ENCODE data around the gene VAV1. TPM values are rescaled to one million over a fixed set of nuclear protein-coding genes. Genes with fewer than 3 reads are reported as not detected.
A peak's percentile ranks its signal among the peaks of the same experiment; 100 is the strongest.

The VAV1 gene
- total RNA-seq, 1 donor from 2014 or later, result not detected

DNA sequence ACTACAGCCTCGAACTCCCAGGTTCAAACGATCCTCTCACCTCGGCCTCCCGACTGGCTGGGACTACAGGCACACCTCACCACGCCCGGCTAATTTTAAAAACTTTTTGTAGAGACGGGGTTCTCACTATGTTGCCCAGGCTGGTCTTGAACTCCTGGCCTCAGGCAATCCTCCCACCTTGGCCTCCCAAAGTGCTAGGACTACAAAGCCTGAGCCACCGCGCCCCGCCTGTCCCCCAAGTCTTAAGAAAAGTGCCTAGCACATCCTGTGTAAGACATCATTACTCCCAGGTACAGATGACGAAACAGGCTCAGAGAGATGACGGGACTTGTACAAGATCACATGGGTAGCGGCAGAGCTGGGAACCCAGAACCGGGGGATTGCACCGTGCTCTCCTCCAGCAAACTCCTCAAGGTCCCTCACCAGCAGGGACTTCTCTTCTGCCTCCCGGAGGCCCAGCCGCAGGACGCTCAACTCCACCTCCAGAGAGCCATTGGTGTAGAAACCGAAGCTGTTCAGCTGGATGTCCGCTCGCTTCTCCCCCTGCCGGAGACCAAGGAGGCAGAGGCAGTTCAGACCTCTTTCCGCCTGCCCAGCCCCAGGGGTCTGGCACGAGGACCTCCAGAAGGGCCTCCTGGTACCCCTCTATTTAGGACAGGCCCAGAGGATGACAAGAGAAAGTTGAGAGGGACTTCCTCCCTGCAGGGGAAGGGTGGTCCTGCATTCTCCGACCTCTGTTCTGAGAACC, 36.2 kb upstream of the VAV1 start:
- peaks cover 5% of the 10 kb centered on the region for H3K27me3 Mint-ChIP-seq (ENCODE audit: low read depth)
- H3K4me3 Mint-ChIP-seq, result peak overlapping the region; percentile 97
- peaks cover 37% of the 10 kb centered on the region for H3K4me1 Mint-ChIP-seq
- TF ChIP-seq, protein P1, sequence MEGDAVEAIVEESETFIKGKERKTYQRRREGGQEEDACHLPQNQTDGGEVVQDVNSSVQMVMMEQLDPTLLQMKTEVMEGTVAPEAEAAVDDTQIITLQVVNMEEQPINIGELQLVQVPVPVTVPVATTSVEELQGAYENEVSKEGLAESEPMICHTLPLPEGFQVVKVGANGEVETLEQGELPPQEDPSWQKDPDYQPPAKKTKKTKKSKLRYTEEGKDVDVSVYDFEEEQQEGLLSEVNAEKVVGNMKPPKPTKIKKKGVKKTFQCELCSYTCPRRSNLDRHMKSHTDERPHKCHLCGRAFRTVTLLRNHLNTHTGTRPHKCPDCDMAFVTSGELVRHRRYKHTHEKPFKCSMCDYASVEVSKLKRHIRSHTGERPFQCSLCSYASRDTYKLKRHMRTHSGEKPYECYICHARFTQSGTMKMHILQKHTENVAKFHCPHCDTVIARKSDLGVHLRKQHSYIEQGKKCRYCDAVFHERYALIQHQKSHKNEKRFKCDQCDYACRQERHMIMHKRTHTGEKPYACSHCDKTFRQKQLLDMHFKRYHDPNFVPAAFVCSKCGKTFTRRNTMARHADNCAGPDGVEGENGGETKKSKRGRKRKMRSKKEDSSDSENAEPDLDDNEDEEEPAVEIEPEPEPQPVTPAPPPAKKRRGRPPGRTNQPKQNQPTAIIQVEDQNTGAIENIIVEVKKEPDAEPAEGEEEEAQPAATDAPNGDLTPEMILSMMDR (conservative IDR thresholded peaks at IDR 0.05), result peak; percentile 70
- H3K36me3 Mint-ChIP-seq (ENCODE audit: low read depth), result no peaks in the 10 kb centered on the region
- peak; percentile 65 for DNase-seq (ENCODE audit: low read depth, low spot score)
- H3K27ac Mint-ChIP-seq (ENCODE audit: unreplicated experiment), result peak overlapping the region; percentile 97
- no peaks in the 10 kb centered on the region for H3K9me3 Mint-ChIP-seq

DNA sequence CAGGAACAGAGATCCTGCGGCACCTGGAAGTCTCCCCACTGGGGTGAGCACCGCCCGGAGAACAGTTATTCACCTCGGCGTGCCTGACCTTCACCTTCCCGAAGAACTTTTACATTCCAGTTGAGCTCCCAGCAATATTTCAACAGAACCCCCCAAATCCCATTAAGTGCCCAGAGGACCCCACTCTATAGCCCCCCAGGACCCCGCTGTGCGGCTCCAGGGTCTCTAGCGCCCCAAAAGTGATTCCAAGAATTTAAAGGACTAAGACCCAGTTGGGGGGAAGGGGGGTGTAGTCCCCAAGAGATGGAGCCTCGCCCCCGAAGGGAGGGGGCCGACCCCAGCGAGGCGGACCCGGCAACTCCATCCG, 35.6 kb upstream of the VAV1 start:
- peaks cover 39% of the 10 kb centered on the region for H3K4me1 Mint-ChIP-seq
- H3K36me3 Mint-ChIP-seq (ENCODE audit: low read depth), result no peaks in the 10 kb centered on the region
- DNase-seq (ENCODE audit: low read depth, low spot score), result no peak
- TF ChIP-seq, protein P1 (conservative IDR thresholded peaks at IDR 0.05), result no peak
- peak overlapping the region; percentile 97 for H3K27ac Mint-ChIP-seq (ENCODE audit: unreplicated experiment)
- H3K4me3 Mint-ChIP-seq, result peak overlapping the region; percentile 97
- H3K9me3 Mint-ChIP-seq, result no peaks in the 10 kb centered on the region
- H3K27me3 Mint-ChIP-seq (ENCODE audit: low read depth), result peaks cover 5% of the 10 kb centered on the region

DNA sequence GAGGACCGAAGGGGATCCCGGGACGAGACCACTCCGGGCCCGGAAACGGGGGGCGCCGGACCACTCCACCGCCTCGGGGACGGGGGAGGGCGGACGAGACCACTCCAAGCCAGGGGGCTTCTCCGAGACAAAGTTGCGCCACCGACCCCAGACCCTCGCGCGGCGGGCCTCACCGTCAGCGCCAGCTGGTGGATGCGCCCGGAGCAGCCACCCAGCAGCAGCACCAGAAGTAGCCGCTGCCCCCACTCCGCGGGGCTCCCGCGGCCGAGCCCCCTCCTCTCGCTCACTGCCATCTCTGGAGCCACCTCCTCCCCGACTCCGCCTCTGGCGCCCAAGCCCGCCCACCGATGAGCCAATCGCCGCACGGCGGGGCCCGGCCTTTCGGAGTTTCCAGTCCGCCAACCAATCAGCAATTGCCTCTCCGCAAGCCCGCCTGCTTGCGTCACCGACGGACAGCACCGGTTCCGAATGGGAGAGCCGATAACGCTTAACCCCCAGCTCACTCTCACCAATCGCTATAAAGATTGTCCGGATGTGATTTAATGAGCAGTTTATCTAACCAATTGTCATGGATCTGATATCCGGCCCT, 35.1 kb upstream of the VAV1 start, which contains the start of gene GPR108:
Gene GPR108 (minus strand): TSS at position 297 of the 589 bp plus-strand sequence. CDS start 4 bp downstream, at position 293.
- peaks cover 5% of the 10 kb centered on the region for H3K27me3 Mint-ChIP-seq (ENCODE audit: low read depth)
- H3K36me3 Mint-ChIP-seq (ENCODE audit: low read depth), result no peaks in the 10 kb centered on the region
- peaks cover 42% of the 10 kb centered on the region for H3K4me1 Mint-ChIP-seq
- TF ChIP-seq, protein P1 (conservative IDR thresholded peaks at IDR 0.05), result no peak
- peak within 1 kb of the TSS; percentile 97 for H3K4me3 Mint-ChIP-seq
- H3K27ac Mint-ChIP-seq (ENCODE audit: unreplicated experiment), result peak within 1 kb of the TSS; percentile 97
- no peaks in the 10 kb centered on the region for H3K9me3 Mint-ChIP-seq
- DNase-seq (ENCODE audit: low read depth, low spot score), result peak; percentile 97

DNA sequence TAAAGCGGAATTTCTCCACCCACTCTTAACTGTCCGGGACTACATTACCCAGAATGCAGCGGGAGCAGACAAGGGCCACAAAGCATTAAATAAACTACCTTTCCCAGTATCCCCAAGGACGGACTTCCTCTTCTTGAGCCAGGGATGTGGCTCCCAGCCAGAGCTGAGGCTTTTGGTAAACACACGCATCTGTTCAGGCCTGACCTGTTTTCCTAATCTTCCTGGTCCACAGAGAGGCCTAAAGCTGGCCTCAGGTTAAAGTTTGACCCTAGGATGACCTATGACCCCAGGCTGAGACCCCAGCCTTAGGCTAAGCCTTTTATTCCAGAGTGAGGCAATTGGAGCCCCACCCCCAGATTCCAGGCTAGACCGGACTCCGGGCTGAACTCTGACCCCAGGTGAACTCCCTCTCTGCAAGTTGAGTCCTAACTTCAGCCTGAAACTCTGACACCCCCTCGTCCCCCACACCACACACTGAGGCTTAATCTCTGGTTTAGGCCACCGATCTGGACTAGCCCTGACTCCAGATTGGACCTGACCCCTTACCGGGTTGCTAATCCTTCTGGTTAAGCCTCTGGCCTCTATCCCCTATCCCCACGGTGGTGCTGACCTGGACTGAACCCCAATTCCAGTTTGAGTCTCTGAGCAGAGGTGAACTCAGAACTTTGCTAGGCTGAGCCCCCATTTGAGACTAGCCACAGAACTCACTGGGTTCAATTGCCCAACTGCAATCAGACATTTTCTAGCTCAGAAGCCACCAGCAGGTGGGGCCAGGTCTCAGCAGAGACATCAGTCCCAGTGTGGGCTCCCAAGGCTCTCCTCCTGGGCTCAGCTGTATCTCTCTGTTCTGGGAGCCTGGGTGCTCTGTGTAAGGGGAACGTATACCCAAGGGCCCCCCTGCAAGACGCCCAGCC, 34.4 kb upstream of the VAV1 start:
- Mint-ChIP-seq H3K27ac (ENCODE audit: unreplicated experiment) (peak overlapping the region; percentile 44), H3K27me3 (ENCODE audit: low read depth) (peaks cover 5% of the 10 kb centered on the region), H3K9me3 (no peaks in the 10 kb centered on the region), H3K4me3 (peak overlapping the region; percentile 92), H3K4me1 (peaks cover 49% of the 10 kb centered on the region), H3K36me3 (ENCODE audit: low read depth) (no peaks in the 10 kb centered on the region)
- TF ChIP-seq, protein P1 (conservative IDR thresholded peaks at IDR 0.05), result peak; percentile 68
- DNase-seq (ENCODE audit: low read depth, low spot score), result peak; percentile 41

DNA sequence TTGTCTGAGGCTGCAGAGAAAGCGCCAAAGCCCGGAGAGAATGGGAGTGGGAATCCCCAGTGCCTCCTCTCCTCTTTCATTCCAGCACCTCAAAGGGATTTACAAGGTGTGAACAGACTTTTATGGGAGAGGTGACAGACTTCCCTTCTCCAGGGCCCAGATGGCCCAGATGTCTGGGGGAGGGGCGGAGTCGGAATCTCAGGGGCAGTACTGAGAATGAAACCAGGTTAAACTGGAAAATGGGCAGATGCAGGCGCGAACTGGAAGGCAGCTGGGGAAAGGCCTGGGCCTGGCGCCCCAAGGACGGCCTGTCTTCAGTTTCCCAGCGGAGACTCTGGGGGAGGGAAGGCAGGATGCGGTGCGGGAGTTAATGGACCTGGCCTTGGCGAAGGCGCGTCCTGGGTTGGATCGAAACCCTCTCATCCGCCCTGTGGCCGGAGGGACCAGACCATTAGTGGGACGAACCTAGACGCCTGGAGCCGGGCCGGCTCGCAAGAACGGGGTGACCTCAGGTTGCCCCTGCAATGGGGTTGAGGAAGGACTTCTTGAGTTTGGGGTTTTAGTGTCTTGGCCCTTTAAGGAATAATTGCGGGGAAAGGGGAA, 33.6 kb upstream of the VAV1 start:
- DNase-seq (ENCODE audit: low read depth, low spot score), result no peak
- Mint-ChIP-seq H3K4me1 (peaks cover 57% of the 10 kb centered on the region), H3K36me3 (ENCODE audit: low read depth) (no peaks in the 10 kb centered on the region), H3K27me3 (ENCODE audit: low read depth) (peaks cover 5% of the 10 kb centered on the region), H3K27ac (ENCODE audit: unreplicated experiment) (peak overlapping the region; percentile 95), H3K4me3 (peak overlapping the region; percentile 92), H3K9me3 (no peaks in the 10 kb centered on the region)
- TF ChIP-seq, protein P1 (conservative IDR thresholded peaks at IDR 0.05), result no peak
